HG03175 (cell line): ENCODE measurements around the gene NDUFA5.

Source experiments
- ATAC-seq: cut with Tn5 transposase; IDR thresholded peaks from one replicate; pipeline ENCODE4 v1.9.1; 2021; ENCODE audit warnings: mild to moderate bottlenecking, moderate library complexity; ENCODE audit not compliant: unreplicated experiment

Gene NDUFA5

GRCh38 chr7:123557398-123558288, at the start of gene NDUFA5:
Gene NDUFA5 (minus strand): TSS chr7:123557818. CDS start chr7:123557795, 23 bp downstream.
- peak; percentile 96 for ATAC-seq

GRCh38 chr7:123604739-123605138, 47.1 kb upstream of the NDUFA5 start:
- ATAC-seq: no peak

GRCh38 chr7:123602648-123603047, 45.0 kb upstream of the NDUFA5 start:
- ATAC-seq: no peak

GRCh38 chr7:123601530-123601929, 43.9 kb upstream of the NDUFA5 start, which contains the start of gene ASB15:
Gene ASB15 (plus strand): TSS chr7:123601821. CDS start chr7:123614503, 12,682 bp downstream.
- no peak for ATAC-seq

- ATAC-seq: no peak
Observed at GRCh38 chr7:123600876-123601275, 43.3 kb upstream of the NDUFA5 start.

- ATAC-seq: no peak
Observed at GRCh38 chr7:123599766-123600165, 42.1 kb upstream of the NDUFA5 start.

- no peak for ATAC-seq
Observed at GRCh38 chr7:123598657-123599056, 41.0 kb upstream of the NDUFA5 start.

- no peak for ATAC-seq
Observed at GRCh38 chr7:123594813-123595241, 37.2 kb upstream of the NDUFA5 start.

- no peak for ATAC-seq
Observed at GRCh38 chr7:123588376-123588775, 30.8 kb upstream of the NDUFA5 start.

- no peak for ATAC-seq
Observed at GRCh38 chr7:123583821-123584220, 26.2 kb upstream of the NDUFA5 start.

- ATAC-seq: no peak
Observed at GRCh38 chr7:123581162-123581459, 23.5 kb upstream of the NDUFA5 start.

- ATAC-seq: peak; percentile 82
Observed at GRCh38 chr7:123580406-123581161, 23.0 kb upstream of the NDUFA5 start.

- no peak for ATAC-seq
Observed at GRCh38 chr7:123579416-123579815, 21.8 kb upstream of the NDUFA5 start.

- ATAC-seq: no peak
Observed at GRCh38 chr7:123573896-123574467, 16.4 kb upstream of the NDUFA5 start.

GRCh38 chr7:123573341-123573740, 15.7 kb upstream of the NDUFA5 start:
- no peak for ATAC-seq

- no peak for ATAC-seq
Observed at GRCh38 chr7:123571684-123572083, 14.1 kb upstream of the NDUFA5 start.

- no peak for ATAC-seq
Observed at GRCh38 chr7:123571187-123571586, 13.6 kb upstream of the NDUFA5 start.

- ATAC-seq: no peak
Observed at GRCh38 chr7:123570390-123571182, 13.0 kb upstream of the NDUFA5 start.

- ATAC-seq: no peak
Observed at GRCh38 chr7:123569352-123570010, 11.9 kb upstream of the NDUFA5 start.

GRCh38 chr7:123562121-123562520, 4.5 kb upstream of the NDUFA5 start:
- no peak for ATAC-seq
